ENCODE measurements around the gene CNKSR2.

Gene CNKSR2

DNA sequence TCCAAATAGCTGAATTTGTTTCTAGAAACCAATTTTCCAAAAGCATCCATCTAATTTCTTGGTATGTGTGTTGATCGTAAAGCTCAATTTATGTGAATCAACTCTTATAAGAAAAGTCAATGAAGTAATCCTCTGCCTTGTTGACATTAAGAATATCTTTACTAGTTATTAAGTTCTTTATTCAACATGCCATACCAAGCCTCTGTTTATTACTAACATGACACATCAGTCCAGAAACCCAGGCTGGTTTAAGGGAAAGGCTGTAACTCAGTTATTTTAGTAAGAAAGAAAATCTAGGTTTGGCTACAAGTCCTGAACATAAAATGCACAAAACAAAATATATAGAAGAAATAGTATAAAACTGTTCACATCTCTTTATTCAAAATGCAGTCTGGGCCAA lies 235.9 kb downstream of the CNKSR2 start:
- no peak for DNase-seq (ENCODE audit: low read depth)

- DNase-seq (ENCODE audit: low read depth): no peak
Observed at GRCh38 chrX:21612154-21612553, 237.9 kb downstream of the CNKSR2 start.

GRCh38 chrX:21616386-21616785 lies 242.2 kb downstream of the CNKSR2 start:
- DNase-seq (ENCODE audit: low read depth): no peak

GRCh38 chrX:21620234-21620633 lies 246.0 kb downstream of the CNKSR2 start:
- no peak for DNase-seq (ENCODE audit: low read depth)

- DNase-seq (ENCODE audit: low read depth): no peak
Observed at GRCh38 chrX:21623778-21624501, 249.7 kb downstream of the CNKSR2 start.

DNA sequence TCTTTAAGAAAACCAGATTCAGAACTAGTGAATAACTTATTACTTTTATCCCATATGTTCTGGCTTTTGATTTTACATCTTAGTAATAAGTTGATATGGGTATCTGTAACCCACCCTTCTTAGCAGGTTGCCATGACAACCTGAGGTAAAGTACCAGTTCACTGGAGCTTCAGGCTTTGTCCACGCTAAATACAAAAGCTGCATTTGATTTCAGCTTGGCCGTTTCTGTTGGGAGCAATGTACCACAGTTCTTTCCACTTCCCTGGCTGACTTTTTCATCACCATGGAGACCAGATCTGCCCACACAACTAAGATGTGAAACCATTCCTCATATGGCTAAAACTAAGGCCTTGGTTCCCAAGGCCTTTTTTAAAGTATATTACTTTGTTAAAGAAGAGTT lies 257.8 kb downstream of the CNKSR2 start:
- DNase-seq (ENCODE audit: low read depth): no peak

DNA sequence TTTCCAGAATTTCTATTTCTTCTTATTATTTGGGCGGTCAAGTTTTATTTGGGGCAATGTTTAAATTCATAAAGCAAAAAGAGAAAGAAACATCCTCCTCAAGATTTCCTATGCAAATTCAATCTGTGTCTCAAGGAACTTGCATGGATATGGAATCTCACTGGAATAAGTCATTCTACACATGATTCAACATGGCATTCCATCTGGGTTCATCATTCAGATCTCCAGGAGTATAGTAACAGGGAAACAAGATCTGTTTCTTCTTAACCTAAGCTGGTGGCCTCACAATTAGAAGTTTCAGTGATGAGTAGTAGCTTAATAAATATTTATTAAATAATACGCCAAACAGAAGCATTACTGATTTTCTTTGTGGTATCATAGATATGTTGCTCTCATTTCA lies 264.1 kb downstream of the CNKSR2 start:
- DNase-seq (ENCODE audit: low read depth): peak; percentile 17

DNA sequence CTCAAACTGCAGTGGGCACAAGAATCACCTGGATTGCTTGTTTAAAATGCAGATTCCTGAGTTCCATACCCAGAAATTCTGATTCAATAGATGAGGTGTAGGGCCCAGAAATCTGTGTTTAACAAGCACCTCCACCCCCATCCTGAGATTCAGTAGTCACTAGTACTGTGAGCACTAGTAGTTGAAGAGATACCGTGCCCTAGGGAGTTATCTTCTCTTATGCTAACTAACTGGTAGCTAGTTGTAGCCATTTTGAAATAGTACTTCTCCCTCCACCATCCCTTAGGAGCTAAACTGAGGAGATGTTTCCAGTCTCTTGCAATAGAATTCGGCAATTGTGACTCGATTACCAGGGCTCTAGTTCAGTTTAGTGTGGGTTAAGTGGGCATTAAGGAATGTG lies 265.6 kb downstream of the CNKSR2 start:
- no peak for DNase-seq (ENCODE audit: low read depth)

- DNase-seq (ENCODE audit: low read depth): no peak
Observed at GRCh38 chrX:21645431-21645830, 271.2 kb downstream of the CNKSR2 start.

DNA sequence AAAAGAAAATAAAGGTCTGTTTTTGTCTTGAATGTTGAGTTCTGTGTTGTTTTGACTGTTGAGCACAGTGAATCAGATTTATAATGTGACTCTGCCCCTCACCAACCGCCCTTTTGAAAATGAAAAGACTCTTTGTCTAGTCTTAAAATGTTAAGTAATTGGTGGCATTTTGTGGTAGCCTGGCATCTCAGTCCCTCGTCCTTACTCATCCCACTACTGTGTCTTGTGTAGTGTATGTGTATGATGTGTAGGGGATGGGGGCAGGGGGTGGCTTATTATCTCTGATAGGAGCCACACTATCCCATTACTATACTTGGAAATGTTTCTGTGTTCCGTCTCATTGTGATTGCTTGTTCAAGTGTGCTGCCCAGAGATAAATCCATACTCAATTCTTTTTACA lies 271.7 kb downstream of the CNKSR2 start:
- DNase-seq (ENCODE audit: low read depth): no peak

DNA sequence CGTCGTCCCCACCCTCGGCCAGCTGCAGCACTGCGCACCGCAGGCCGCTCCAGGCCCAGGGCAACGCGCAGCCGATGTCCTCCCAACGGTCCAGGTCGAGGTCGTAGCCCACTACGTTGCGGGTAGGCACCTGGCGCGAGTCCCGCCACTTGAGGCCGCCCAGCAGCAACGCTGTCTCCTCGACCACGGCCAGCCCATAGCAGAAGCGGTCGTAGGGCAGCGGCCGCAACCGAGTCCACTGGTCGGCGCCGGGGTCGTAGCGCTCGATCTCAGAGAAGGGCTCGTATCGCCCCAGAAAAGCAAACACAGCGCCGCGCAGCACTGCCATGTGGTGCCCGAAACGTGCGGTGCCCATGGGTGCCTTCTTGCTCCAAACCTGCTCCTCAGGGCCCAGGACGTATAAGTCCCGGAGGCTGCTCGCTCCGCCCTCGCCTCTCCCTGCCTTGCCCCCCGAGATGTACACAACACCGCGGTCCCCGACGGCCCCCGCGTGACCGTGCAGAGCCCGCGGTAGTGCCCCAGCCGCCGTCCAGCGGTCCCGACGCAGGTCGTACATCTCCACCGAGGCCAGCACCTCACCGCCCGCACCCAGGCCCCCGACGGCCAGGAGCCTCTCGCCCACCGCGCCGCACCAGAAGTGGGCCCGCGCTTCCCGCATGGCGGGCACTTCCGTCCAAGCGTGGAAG lies 281.8 kb downstream of the CNKSR2 start:
- no peak for DNase-seq (ENCODE audit: low read depth)

DNA sequence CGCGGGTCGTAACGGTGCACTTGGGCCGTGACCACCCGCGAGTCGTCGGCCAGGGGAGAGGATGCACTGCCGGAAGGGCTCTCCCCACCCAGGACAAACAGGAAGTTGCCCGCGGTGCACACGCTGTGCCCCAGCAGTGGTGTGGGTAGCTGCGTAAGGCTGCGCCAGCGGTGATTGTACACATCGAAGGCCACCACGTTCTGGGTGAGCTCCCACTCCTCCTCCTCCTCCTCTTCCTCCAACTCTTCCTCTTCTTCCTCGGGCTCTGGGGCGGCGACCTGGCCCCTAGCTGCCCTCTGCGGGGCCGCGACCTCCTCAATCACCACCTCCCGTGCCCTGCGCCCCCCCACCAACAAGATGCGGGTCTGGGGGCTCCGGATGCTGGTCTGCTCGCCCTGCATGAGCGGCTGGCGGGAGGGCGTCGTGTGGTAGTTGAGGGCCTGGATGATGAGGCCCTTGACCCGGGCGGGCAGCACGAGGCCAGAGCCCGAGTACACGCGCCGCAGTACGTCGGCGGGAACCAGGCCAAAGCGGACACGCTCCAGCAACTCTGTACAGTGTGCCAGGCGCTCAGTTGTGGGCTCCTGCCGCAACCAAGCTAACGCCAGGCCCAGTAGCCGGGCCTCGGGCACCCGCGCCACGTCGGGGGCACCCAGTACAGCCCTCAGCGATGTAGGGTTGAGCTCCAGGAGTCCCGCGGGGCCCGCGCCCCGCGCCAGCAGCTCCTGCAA lies 282.5 kb downstream of the CNKSR2 start:
- no peak for DNase-seq (ENCODE audit: low read depth)

- DNase-seq (ENCODE audit: low read depth): no peak
Observed at GRCh38 chrX:21657318-21658151, 283.3 kb downstream of the CNKSR2 start.

GRCh38 chrX:21658152-21658737 lies 284.0 kb downstream of the CNKSR2 start, which contains the start of gene KLHL34:
Gene KLHL34, minus strand, starts transcription at chrX:21658330. Its CDS starts 542 bp downstream, at chrX:21657788.
- no peak for DNase-seq (ENCODE audit: low read depth)

DNA sequence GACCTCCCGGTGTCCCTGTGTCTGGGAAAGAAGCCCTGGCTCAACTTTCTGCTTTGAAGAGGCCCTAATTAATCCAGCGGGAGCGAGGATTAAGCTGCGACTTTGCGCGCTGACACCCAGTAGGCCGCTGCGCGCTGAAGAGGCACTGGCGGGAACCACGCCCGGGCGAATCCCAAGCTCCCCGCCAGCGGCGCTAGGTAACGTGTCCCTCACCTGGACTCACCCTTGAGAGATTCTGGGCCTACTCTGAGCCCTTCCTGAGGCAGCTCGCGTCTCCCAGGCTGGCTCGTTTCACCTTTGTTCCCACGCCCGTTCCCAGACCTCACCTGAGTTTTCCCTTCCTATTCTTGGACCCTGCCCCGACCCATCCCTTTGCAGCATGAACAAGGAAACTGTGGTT lies 284.5 kb downstream of the CNKSR2 start:
- DNase-seq (ENCODE audit: low read depth): no peak

DNA sequence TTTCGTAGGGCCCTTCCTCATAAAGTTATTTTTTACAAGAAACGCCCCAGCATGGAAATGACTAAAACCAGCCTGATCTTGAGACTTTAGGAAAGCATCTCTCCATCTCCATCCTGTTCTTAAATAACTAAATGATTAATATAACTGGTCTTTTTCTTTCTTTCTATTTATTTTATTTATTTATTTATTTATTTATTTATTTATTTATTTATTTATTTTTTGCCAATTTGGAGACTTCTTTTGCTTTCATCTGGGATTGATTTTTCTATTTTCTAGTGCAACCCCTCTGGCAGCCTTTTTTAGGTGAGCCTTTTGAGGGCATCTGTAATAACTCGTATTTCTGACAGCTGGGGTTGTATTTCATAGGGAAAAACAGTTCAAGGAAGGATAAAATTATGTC lies 285.1 kb downstream of the CNKSR2 start:
- DNase-seq (ENCODE audit: low read depth): no peak

- no peak for DNase-seq (ENCODE audit: low read depth)
Observed at GRCh38 chrX:21660156-21660555, 285.9 kb downstream of the CNKSR2 start.

DNA sequence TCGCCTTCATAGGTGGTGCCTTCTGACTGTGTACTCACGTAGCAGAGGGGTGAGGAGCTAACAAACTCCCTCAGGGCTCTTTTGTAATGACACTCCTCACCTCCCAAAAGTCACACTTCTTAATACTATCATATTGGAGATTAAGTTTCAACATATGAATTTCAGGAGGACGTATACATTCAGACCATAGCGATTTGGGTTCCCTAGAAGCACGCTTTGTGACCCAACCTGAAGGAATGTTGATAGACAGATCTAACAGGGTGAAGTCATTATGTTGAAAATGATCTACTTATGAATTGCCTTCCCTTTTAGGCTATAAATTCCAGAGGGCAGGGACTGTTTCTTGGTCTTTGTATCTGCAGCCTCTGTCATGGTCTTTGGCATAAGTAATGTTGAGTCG lies 287.1 kb downstream of the CNKSR2 start:
- DNase-seq (ENCODE audit: low read depth): no peak

GRCh38 chrX:21662761-21663160 lies 288.5 kb downstream of the CNKSR2 start:
- DNase-seq (ENCODE audit: low read depth): no peak

DNA sequence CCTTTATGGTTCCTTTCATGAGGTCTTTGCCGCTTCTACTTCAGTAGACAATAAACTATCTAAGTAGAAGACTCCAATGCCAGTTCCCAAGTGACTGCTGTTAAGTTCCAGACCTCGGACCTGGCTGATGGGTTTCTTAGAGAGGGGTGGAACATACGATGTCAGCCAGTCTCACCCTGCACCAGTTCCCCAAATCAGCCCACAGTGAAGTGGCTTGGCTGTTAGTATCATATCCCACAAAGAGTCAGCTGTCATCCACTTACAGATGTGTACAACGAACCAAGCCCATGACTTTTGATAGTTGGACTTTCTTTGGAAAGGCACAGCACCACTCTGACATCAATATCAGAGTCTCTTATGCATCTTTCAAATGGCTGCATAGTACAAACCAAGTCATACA lies 292.0 kb downstream of the CNKSR2 start:
- DNase-seq (ENCODE audit: low read depth): no peak

DNA sequence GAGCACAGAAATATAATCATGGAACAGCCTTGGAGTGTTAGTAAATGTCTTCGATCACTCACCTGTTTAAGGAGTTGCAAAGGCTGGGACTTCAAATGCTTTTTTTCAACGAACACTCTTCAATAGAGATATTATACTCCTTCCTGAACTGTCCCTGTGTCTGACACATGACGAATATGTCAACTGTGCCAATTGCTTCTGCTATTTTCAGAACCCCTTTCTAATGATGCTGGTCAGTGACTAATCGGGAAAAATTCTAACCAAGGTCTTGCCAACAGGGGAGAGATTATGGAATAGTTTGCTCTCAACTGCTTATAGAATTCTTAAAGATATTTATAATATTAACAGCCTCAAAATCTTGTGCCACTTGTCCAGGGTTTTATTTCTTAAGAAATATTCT lies 292.5 kb downstream of the CNKSR2 start:
- DNase-seq (ENCODE audit: low read depth): no peak
